ENCODE measurements around the gene SLC44A2. TPM values are rescaled to one million over a fixed set of nuclear protein-coding genes. Genes with fewer than 3 reads are reported as not detected.

SLC44A2 gene
- total RNA-seq: 92.9 and 94.4 TPM in 2 replicates

DNA sequence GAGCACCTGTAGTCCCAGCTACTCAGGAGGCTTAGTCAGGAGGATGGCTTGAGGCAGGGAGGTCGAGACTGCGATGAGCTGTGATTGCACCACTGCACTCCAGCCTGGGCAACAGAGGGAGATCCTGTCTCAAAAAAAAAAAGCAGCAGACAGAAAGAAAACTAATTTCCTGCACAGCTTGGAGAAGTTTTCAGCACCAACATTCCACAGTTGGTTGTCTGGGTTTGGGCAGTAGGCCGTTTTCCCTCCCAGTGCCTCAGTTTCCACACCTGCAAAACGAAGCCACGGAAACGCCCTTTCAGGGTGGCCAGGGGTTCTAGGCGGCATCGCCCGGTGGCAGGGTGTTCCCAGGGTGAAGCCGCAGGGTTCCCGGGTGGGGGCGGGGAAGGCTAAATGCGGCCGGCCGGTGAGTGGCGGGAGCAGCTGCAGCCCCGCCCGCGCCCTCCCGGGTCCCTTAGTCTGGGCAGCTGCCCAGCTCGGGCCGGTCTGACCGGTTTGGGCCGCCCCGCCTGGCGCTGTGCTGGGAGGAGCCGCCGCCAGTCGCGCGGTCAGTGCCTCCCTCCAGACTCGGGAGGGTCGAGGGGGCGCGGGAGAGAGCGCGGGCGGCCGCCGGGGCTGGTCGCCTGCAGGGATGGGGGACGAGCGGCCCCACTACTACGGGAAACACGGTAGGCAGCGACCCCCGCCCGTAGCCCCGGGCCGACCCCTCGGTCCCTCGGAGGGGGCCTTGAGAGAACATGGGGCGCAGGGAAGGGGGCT lies at the start of gene SLC44A2:
SLC44A2 (plus strand) TSS at position 551 of the 759 bp plus-strand sequence; CDS start at position 632, 81 bp downstream.
- Mint-ChIP-seq H3K36me3 (ENCODE audit: low read depth) (peaks cover 21% of the 10 kb centered on the region), H3K27ac (peak within 1 kb of the TSS; percentile 52), H3K9me3 (no peaks in the 10 kb centered on the region), H3K27me3 (ENCODE audit: insufficient read depth) (no peaks in the 10 kb centered on the region), H3K4me3 (no peak within 1 kb of the TSS), H3K4me1 (ENCODE audit: low read depth) (peaks cover 24% of the 10 kb centered on the region)
- DNase-seq (ENCODE audit: low spot score): no peak
- intact Hi-C loops (cut with micrococcal nuclease): no loop called here

DNA sequence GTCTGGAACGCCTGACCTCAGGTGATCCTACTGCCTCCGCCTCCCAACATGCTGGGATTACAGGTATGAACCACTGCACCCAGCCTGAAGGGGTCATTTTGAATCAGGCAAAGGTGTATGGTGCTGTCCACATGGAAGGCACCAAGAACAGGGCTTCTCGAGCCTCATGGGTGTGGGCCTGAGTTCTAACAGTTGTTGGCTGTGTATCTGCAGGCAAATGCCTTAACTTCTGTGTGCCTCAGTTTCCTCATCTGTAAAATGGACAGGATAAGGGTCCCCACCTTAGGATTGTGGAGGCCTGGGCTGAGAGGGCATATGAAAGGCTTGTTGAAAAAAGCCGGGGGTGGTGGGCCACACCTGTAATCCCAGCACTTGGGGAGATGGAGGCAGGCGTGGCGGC lies 47.4 kb upstream of the SLC44A2 start:
- H3K9me3 Mint-ChIP-seq: no peaks in the 10 kb centered on the region
- no peaks in the 10 kb centered on the region for H3K27me3 Mint-ChIP-seq (ENCODE audit: insufficient read depth)
- no peak overlapping the region for H3K27ac Mint-ChIP-seq
- H3K36me3 Mint-ChIP-seq (ENCODE audit: low read depth): no peaks in the 10 kb centered on the region
- intact Hi-C loops (cut with micrococcal nuclease): no loop called here
- no peak for DNase-seq (ENCODE audit: low spot score)
- peaks cover 13% of the 10 kb centered on the region for H3K4me1 Mint-ChIP-seq (ENCODE audit: low read depth)
- H3K4me3 Mint-ChIP-seq: no peak overlapping the region

- no peaks in the 10 kb centered on the region for H3K9me3 Mint-ChIP-seq
- intact Hi-C loops (cut with micrococcal nuclease): loop anchor here (1.0 to 2.0 kb wide), 4 partner anchors 23 to 118 kb away; no protein-coding TSS in a partner anchor
- no peak overlapping the region for H3K4me3 Mint-ChIP-seq
- H3K4me1 Mint-ChIP-seq (ENCODE audit: low read depth): peaks cover 12% of the 10 kb centered on the region
- H3K36me3 Mint-ChIP-seq (ENCODE audit: low read depth): no peaks in the 10 kb centered on the region
- peak; percentile 81 for DNase-seq (ENCODE audit: low spot score)
- peaks cover 6% of the 10 kb centered on the region for H3K27me3 Mint-ChIP-seq (ENCODE audit: insufficient read depth)
- H3K27ac Mint-ChIP-seq: no peak overlapping the region
Measured at GRCh38 chr19:10580979-10581631, 44.2 kb upstream of the SLC44A2 start.

DNA sequence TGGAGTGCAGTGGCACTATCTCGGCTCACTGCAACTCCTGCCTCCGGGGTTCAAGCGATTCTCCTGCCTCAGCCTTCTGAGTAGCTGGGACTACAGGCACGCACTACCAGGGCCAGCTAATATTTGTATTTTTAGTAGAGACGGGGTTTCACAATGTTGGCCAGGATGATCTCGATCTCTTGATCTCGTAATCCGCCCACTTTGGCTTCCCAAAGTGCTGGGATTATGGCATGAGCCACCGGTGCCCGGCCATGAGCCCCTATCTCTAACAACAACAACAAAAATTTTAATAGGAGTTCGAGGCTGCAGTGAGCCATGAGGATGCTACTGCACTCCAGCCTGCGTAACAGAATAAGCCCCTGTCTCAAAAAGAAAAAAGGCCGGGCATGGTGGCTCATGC lies 43.3 kb upstream of the SLC44A2 start:
- no peak for DNase-seq (ENCODE audit: low spot score)

DNA sequence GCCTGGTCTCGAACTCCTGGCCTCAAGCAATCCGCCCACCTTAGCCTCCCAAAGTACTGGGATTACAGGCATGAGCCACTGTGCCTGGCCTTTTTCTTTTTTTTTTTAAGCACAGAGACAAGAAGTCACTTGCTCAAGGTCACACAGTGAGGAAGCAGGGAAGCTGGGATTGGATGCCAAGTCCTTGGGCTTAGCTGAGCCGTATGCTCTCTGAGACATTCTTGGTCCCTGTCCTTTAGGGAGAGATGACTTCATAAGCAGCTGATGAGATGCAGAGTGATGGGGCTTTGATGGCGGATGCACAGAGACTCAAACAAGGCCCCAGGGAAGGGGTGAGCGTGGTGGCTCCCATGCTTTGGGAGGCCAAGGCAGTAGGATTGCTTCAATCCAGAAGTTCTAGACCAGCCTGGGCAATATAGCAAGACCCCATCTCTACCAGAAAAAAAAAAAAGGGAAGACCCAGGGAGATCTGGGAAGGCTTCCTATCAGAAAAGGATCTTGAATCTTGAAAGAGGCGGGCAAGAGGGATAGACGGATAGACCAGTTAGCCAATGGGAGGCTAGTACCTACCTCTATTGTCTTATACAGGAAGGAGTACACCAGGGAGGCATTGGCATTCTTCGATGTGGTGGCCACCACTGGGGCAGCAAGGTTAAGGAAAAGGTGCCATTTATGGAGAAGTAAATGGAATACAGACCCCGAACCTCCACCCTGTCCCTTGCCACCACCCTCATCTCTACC lies 42.1 kb upstream of the SLC44A2 start:
- DNase-seq (ENCODE audit: low spot score): no peak
- Mint-ChIP-seq H3K4me1 (ENCODE audit: low read depth) (peaks cover 16% of the 10 kb centered on the region), H3K27ac (no peak overlapping the region), H3K36me3 (ENCODE audit: low read depth) (peaks cover 6% of the 10 kb centered on the region), H3K4me3 (no peak overlapping the region), H3K27me3 (ENCODE audit: insufficient read depth) (peaks cover 19% of the 10 kb centered on the region), H3K9me3 (no peaks in the 10 kb centered on the region)
- intact Hi-C loops (cut with micrococcal nuclease): no loop called here

More for the DNA sequence above, 43.3 kb upstream of the SLC44A2 start:
- no peaks in the 10 kb centered on the region for H3K36me3 Mint-ChIP-seq (ENCODE audit: low read depth)
- peaks cover 10% of the 10 kb centered on the region for H3K27me3 Mint-ChIP-seq (ENCODE audit: insufficient read depth)
- H3K27ac Mint-ChIP-seq: no peak overlapping the region
- no peaks in the 10 kb centered on the region for H3K9me3 Mint-ChIP-seq
- no peak overlapping the region for H3K4me3 Mint-ChIP-seq
- intact Hi-C loops (cut with micrococcal nuclease): no loop called here
- peaks cover 12% of the 10 kb centered on the region for H3K4me1 Mint-ChIP-seq (ENCODE audit: low read depth)

DNA sequence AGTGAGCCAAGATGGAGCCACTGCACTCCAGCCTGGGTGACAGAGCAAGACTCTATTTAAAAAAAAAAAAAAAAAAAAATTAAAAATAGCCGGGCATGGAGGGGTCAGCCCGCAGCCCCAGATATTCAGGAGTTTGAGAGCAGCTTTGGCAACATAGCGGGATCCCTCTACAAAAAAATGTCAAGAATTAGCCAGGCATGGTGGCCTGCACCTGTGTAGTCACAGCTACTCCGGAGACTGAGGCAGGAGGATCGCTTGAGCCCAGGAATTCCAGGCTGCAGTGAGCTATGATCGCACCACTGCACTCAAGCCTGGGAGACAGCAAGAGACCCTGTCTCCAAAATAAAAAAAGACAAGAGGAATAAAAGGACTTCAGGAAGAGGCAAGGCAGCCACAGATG lies 39.0 kb upstream of the SLC44A2 start:
- Mint-ChIP-seq H3K4me3 (no peak overlapping the region), H3K9me3 (no peaks in the 10 kb centered on the region), H3K27me3 (ENCODE audit: insufficient read depth) (peaks cover 19% of the 10 kb centered on the region), H3K4me1 (ENCODE audit: low read depth) (peaks cover 16% of the 10 kb centered on the region), H3K36me3 (ENCODE audit: low read depth) (peaks cover 6% of the 10 kb centered on the region), H3K27ac (no peak overlapping the region)
- intact Hi-C loops (cut with micrococcal nuclease): no loop called here
- DNase-seq (ENCODE audit: low spot score): no peak

- Mint-ChIP-seq H3K9me3 (no peaks in the 10 kb centered on the region), H3K27ac (no peak within 1 kb of the TSS), H3K4me1 (ENCODE audit: low read depth) (peaks cover 16% of the 10 kb centered on the region), H3K27me3 (ENCODE audit: insufficient read depth) (peaks cover 19% of the 10 kb centered on the region), H3K36me3 (ENCODE audit: low read depth) (peaks cover 6% of the 10 kb centered on the region), H3K4me3 (no peak within 1 kb of the TSS)
- intact Hi-C loops (cut with micrococcal nuclease): no loop called here
- no peak for DNase-seq (ENCODE audit: low spot score)
Measured at GRCh38 chr19:10587022-10587838, 38.1 kb upstream of the SLC44A2 start, which contains the start of gene AP1M2. AP1M2 (minus strand) TSS chr19:10587312; CDS start chr19:10587231, 81 bp downstream.

- Mint-ChIP-seq H3K27me3 (ENCODE audit: insufficient read depth) (peaks cover 19% of the 10 kb centered on the region), H3K27ac (no peak overlapping the region), H3K4me1 (ENCODE audit: low read depth) (peaks cover 16% of the 10 kb centered on the region), H3K4me3 (no peak overlapping the region), H3K36me3 (ENCODE audit: low read depth) (peaks cover 6% of the 10 kb centered on the region), H3K9me3 (no peaks in the 10 kb centered on the region)
- DNase-seq (ENCODE audit: low spot score): no peak
- intact Hi-C loops (cut with micrococcal nuclease): no loop called here
Measured at GRCh38 chr19:10587839-10588150, 37.6 kb upstream of the SLC44A2 start.

GRCh38 chr19:10593148-10593547 lies 32.2 kb upstream of the SLC44A2 start:
- Mint-ChIP-seq H3K36me3 (ENCODE audit: low read depth) (no peaks in the 10 kb centered on the region), H3K4me3 (no peak overlapping the region), H3K27me3 (ENCODE audit: insufficient read depth) (no peaks in the 10 kb centered on the region), H3K27ac (no peak overlapping the region), H3K9me3 (no peaks in the 10 kb centered on the region), H3K4me1 (ENCODE audit: low read depth) (peaks cover 17% of the 10 kb centered on the region)
- no peak for DNase-seq (ENCODE audit: low spot score)
- intact Hi-C loops (cut with micrococcal nuclease): no loop called here

GRCh38 chr19:10593820-10594637 lies 31.3 kb upstream of the SLC44A2 start:
- intact Hi-C loops (cut with micrococcal nuclease): no loop called here
- Mint-ChIP-seq H3K4me3 (no peak overlapping the region), H3K27ac (peak overlapping the region; percentile 37), H3K36me3 (ENCODE audit: low read depth) (no peaks in the 10 kb centered on the region), H3K9me3 (no peaks in the 10 kb centered on the region), H3K27me3 (ENCODE audit: insufficient read depth) (no peaks in the 10 kb centered on the region), H3K4me1 (ENCODE audit: low read depth) (peaks cover 17% of the 10 kb centered on the region)
- DNase-seq (ENCODE audit: low spot score): no peak

DNA sequence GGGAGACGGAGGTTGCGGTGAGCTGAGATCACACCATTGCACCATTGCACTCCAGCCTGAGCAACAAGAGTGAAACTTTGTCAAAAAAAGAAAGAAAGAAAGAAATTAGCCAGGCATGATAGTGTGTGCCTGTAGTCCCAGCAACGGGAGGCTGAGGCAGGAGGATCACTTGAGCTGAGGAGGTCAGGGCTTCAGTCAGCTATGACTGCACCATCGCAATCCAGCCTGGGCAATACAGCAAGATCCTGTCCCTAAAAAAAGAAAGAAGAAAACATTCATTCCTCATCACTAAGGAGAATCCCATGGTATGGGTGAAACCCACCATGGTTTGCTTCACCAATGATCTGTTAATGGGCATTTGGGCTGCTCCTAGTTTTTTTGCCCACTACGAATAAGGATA lies 25.2 kb upstream of the SLC44A2 start:
- no peaks in the 10 kb centered on the region for H3K9me3 Mint-ChIP-seq

GRCh38 chr19:10601999-10602329 lies 23.4 kb upstream of the SLC44A2 start:
- peak overlapping the region; percentile 84 for H3K4me3 Mint-ChIP-seq
- H3K27me3 Mint-ChIP-seq (ENCODE audit: insufficient read depth): peaks cover 8% of the 10 kb centered on the region
- H3K27ac Mint-ChIP-seq: peak overlapping the region; percentile 76
- peaks cover 8% of the 10 kb centered on the region for H3K36me3 Mint-ChIP-seq (ENCODE audit: low read depth)
- no peaks in the 10 kb centered on the region for H3K9me3 Mint-ChIP-seq
- intact Hi-C loops (cut with micrococcal nuclease): loop anchor here (1.0 kb wide), 4 partner anchors 52 to 195 kb away; partner anchors contain the start of gene ILF3
- peaks cover 26% of the 10 kb centered on the region for H3K4me1 Mint-ChIP-seq (ENCODE audit: low read depth)
- no peak for DNase-seq (ENCODE audit: low spot score)

More for the DNA sequence above, 25.2 kb upstream of the SLC44A2 start:
- Mint-ChIP-seq H3K4me1 (ENCODE audit: low read depth) (peaks cover 41% of the 10 kb centered on the region), H3K36me3 (ENCODE audit: low read depth) (peaks cover 8% of the 10 kb centered on the region), H3K27ac (no peak overlapping the region), H3K27me3 (ENCODE audit: insufficient read depth) (peaks cover 8% of the 10 kb centered on the region), H3K4me3 (no peak overlapping the region)
- intact Hi-C loops (cut with micrococcal nuclease): no loop called here
- DNase-seq (ENCODE audit: low spot score): no peak
